ENCODE data around the gene KLHL11.

GRCh38 chr17:41896726-41897125 is 31.5 kb upstream of the KLHL11 start:
- no peak for TF ChIP-seq CTCF (IDR thresholded peaks at IDR 0.05; ENCODE audit: low read depth, low read length, poor library complexity, severe bottlenecking)
- no peak for TF ChIP-seq EZH2phosphoT487 (IDR thresholded peaks at IDR 0.05; ENCODE audit: borderline replicate concordance, low read length)
